Thyroid gland (tissue), 4 donors: ENCODE results near the gene SS18L1. TPM values are rescaled to one million over a fixed set of nuclear protein-coding genes. Genes with fewer than 3 reads are reported as not detected.

Source experiments
- DNase-seq, 2 donors: peaks; one replicate each; pipeline ENCODE4 v3.0.0-alpha.2; 2019
- H3K27ac ChIP-seq, 3 donors: fragments of 200-600 bp; sonication (generic); 1 replicate in 2 of 3; 2 replicates in 1 of 3; pipeline ENCODE4 v1.5.1; 2016 to 2019; ENCODE audit warnings: mild to moderate bottlenecking in 1 of 3, moderate library complexity in 1 of 3
- H3K27me3 ChIP-seq: fragments of 200-600 bp; sonication (generic); one replicate; pipeline ENCODE4 v1.5.1; 2019
- H3K36me3 ChIP-seq, 2 donors: fragments of 200-600 bp; sonication (generic); one replicate each; pipeline ENCODE4 v1.5.1; 2016 to 2019
- H3K4me1 ChIP-seq, 2 donors: fragments of 200-600 bp; sonication (generic); one replicate each; pipeline ENCODE4 v1.5.1; 2017 to 2019
- H3K4me3 ChIP-seq, 3 donors: fragments of 200-600 bp; sonication (generic); replicated peaks in 1 of 3; 1 replicate in 2 of 3; 2 replicates in 1 of 3; pipeline ENCODE4 v1.5.1; 2016; ENCODE audit warnings: mild to moderate bottlenecking in 1 of 3
- H3K9me3 ChIP-seq: fragments of 200-600 bp; sonication (generic); one replicate; pipeline ENCODE4 v1.5.1; 2017
- POLR2A ChIP-seq, 2 donors: fragments of 450-650 bp; IDR thresholded peaks; one replicate each; pipeline ENCODE4 v1.6.1; 2017; ENCODE audit warnings: antibody characterized with exemption in 2 of 2, mild to moderate bottlenecking in 2 of 2, moderate library complexity in 1 of 2
- WGBS, 2 donors: methylation state at CpG; one replicate each; pipeline ENCODE4 v1.1.5; 2017; 5-methylcytosine and 5-hydroxymethylcytosine counted together
- intact Hi-C: fragments of 100-400 bp; cut with DNase I; formaldehyde crosslinking; loops from one replicate; pipeline ENCODE4 v1.15.1; 2023
- total RNA-seq, 4 donors: library from RNA; depleted of rRNA; stranded (reverse); fragments of >200 nt; gene quantifications; one replicate each; pipeline ENCODE4 v1.2.3, GENCODE V29; 2016
- TF ChIP-seq, protein P1 (sequence below), 6 experiments: fragments of 200-600 bp in 3 of 6; fragments of 450-650 bp in 3 of 6; sonication (generic) in 3 of 6; IDR thresholded peaks; one replicate each; pipeline ENCODE4 v1.5.1; 2016 to 2019; ENCODE audit warnings: antibody characterized with exemption in 6 of 6, mild to moderate bottlenecking in 2 of 6, inconsistent platforms in 1 of 6, moderate library complexity in 1 of 6

The SS18L1 gene
- total RNA-seq, 4 donors from 2014 or later: 12.2 to 22.0 (median 15.2) TPM

- Histone ChIP-seq H3K36me3 (peaks cover 0 to 2% of the 10 kb centered on the region in 2 donors), H3K9me3 (no peaks in the 10 kb centered on the region), H3K4me3 (no peak overlapping the region), H3K27me3 (no peaks in the 10 kb centered on the region), H3K27ac (no peak overlapping the region), H3K4me1 (no peaks in the 10 kb centered on the region)
- TF ChIP-seq, protein P1, sequence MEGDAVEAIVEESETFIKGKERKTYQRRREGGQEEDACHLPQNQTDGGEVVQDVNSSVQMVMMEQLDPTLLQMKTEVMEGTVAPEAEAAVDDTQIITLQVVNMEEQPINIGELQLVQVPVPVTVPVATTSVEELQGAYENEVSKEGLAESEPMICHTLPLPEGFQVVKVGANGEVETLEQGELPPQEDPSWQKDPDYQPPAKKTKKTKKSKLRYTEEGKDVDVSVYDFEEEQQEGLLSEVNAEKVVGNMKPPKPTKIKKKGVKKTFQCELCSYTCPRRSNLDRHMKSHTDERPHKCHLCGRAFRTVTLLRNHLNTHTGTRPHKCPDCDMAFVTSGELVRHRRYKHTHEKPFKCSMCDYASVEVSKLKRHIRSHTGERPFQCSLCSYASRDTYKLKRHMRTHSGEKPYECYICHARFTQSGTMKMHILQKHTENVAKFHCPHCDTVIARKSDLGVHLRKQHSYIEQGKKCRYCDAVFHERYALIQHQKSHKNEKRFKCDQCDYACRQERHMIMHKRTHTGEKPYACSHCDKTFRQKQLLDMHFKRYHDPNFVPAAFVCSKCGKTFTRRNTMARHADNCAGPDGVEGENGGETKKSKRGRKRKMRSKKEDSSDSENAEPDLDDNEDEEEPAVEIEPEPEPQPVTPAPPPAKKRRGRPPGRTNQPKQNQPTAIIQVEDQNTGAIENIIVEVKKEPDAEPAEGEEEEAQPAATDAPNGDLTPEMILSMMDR (IDR thresholded peaks at IDR 0.05): no peak
- TF ChIP-seq POLR2A (IDR thresholded peaks at IDR 0.05): no peak
- 66 to 69% methylated on average over 7 to 10 of the region's 19 CpGs for WGBS, 2 donors
- intact Hi-C loops: no loop called here
- DNase-seq: no peak
Measured at GRCh38 chr20:62208061-62208794, 64.7 kb downstream of the SS18L1 start.

DNA sequence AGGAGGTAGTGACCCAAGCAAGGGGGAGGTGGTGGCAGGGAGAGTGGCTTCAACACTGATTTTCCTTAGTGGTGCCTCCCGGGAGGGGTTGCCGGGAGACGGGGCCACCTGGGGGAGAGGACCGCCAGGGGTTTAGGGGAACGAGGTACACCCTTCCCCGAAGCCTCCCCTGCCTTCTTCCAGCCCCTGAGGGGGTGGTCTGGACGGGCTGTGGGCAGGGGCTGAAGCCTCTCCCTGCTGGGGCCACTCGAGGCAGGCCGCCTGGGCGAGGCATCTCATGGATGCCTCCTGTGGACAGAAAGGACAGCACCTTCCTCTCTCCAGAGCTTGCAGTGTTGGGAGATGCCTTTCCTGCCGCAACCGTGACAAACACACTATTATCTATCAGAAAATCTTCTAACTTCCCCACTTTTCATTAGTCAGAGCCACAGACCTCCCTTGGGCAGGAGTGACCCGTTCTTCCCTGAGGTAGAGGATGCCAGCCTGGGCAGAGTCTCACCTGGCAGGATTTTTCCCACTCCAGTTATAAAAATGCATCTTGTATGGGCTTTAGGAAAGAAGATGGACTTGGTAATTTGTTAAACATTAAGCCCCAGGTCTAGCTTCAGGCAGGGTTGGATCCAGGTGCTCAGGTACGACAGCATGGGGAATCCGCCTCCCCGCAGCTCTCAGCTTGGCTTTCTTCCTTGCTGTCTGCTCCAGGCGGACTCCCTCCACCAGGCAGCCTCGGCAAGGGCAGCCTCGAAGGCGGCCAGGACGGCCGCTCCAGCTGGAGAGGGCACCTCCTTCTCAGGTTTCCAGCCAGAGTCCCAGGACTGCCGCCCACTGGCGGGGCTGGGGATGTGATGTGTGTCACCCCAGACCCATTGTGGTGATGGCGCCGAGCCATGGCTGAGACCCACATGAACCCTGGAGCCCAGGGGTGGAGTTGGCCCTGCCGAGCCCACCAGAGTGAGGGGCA is 65.5 kb downstream of the SS18L1 start:
- H3K36me3 ChIP-seq: no peaks in the 10 kb centered on the region
- WGBS, 2 donors: 62 to 66% methylated on average over 11 to 13 of the region's 27 CpGs
- H3K4me1 ChIP-seq: no peaks in the 10 kb centered on the region
- no peaks in the 10 kb centered on the region for H3K9me3 ChIP-seq
- intact Hi-C loops: no loop called here
- no peaks in the 10 kb centered on the region for H3K27me3 ChIP-seq
- DNase-seq: no peak
- TF ChIP-seq, protein P1 (IDR thresholded peaks at IDR 0.05): no peak
- TF ChIP-seq POLR2A (IDR thresholded peaks at IDR 0.05): no peak
- no peak overlapping the region for H3K27ac ChIP-seq
- H3K4me3 ChIP-seq: no peak overlapping the region

DNA sequence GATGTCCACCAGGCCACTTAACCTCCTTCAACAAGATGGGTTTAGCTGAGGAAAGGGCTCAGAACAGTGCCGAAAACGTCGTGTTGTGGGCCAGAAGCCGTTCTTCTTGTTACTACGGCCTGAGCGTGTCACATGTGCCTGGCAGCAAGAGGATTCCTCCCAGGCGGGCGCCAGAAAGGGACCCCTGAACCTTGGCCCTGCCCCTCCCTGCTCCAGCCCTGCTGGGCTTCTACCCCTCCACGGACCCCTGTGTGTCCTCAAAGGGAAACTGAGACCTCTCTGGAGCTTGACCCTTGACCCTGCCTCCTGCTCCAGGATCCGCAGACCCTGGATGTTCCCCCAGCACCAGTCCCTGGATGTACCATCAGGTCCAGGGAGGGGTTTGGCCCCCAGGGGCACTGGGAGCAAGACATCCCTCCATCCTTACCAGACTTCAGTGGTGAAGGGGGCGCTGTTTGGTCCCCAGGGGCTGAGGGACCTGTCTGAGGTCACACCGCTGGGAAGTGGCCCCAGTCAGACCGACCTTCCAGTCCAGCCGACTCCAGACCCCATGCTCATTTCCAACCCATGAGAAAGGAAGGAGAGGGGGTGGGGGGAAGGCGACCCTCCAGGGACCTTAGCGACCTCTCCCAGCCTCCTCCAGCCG is 66.4 kb downstream of the SS18L1 start:
- H3K9me3 ChIP-seq: no peaks in the 10 kb centered on the region
- intact Hi-C loops: no loop called here
- 57 to 64% methylated on average over 13 to 16 of the region's 17 CpGs for WGBS, 2 donors
- DNase-seq: no peak
- H3K4me3 ChIP-seq: no peak overlapping the region
- no peak overlapping the region for H3K27ac ChIP-seq
- no peaks in the 10 kb centered on the region for H3K36me3 ChIP-seq
- H3K27me3 ChIP-seq: no peaks in the 10 kb centered on the region
- TF ChIP-seq, protein P1 (IDR thresholded peaks at IDR 0.05): no peak
- TF ChIP-seq POLR2A (IDR thresholded peaks at IDR 0.05): no peak
- H3K4me1 ChIP-seq: no peaks in the 10 kb centered on the region

DNA sequence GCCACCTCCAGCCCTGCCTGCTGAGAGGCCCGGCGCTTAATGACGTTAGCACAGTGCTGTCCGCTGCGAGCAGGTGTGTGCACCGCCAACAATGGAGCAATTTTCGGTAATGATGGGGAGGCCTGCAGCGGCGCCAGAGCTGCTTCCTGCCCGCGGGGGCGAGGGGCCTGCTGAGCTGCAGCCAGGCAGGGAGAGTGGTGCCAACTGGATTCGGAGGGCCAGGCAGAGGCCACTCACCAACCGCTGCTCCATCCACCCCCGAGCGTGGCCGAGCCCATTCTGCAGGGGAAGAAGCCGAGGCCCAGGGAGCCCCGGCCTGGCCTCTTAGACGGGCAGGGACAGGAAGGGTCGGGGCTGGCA is 66.9 kb downstream of the SS18L1 start:
- Histone ChIP-seq H3K4me3 (no peak overlapping the region), H3K9me3 (no peaks in the 10 kb centered on the region), H3K4me1 (no peaks in the 10 kb centered on the region), H3K27ac (no peak overlapping the region), H3K27me3 (no peaks in the 10 kb centered on the region), H3K36me3 (no peaks in the 10 kb centered on the region)
- WGBS, 2 donors: 56 to 57% methylated on average over 7 to 8 of the region's 21 CpGs
- no peak for DNase-seq
- TF ChIP-seq, protein P1 (IDR thresholded peaks at IDR 0.05): no peak
- no peak for TF ChIP-seq POLR2A (IDR thresholded peaks at IDR 0.05)
- intact Hi-C loops: no loop called here
